SK-N-MC (cell line): Measurements from ENCODE around the gene TPT1.

Experiments
- DNase-seq: peaks from one replicate; pipeline ENCODE4 v3.0.0-alpha.2; 2011; ENCODE audit warnings: low read depth, low spot score
- H3K27ac ChIP-seq: fragments of 200-600 bp; sonication (generic); 2 replicates; pipeline ENCODE4 v1.5.1; 2016; ENCODE audit warnings: mixed run types
- H3K36me3 ChIP-seq: fragments of 200-600 bp; sonication (generic); 2 replicates; pipeline ENCODE4 v1.6.1; 2017; ENCODE audit warnings: antibody characterized with exemption, low read length, mixed read lengths; ENCODE audit not compliant: insufficient read depth
- H3K4me3 ChIP-seq: fragments of 200-600 bp; sonication (generic); 2 replicates; pipeline ENCODE4 v1.5.1; 2016
- H3K9ac ChIP-seq: fragments of 200-600 bp; sonication (generic); 2 replicates; pipeline ENCODE4 v1.8.0; 2017; ENCODE audit warnings: mixed run types, mixed read lengths; ENCODE audit not compliant: insufficient read length
- H3K9me3 ChIP-seq: fragments of 200-600 bp; sonication (generic); 2 replicates; pipeline ENCODE4 v1.6.1; 2017; ENCODE audit warnings: low read depth, mild to moderate bottlenecking, antibody characterized with exemption, low read length, moderate library complexity, mixed read lengths
- EZH2 ChIP-seq: fragments of 200-600 bp; sonication (generic); IDR thresholded peaks from one replicate; pipeline ENCODE4 v1.6.1; 2017; ENCODE audit warnings: antibody characterized with exemption
- FOXP2 ChIP-seq: optimal IDR thresholded peaks from 2 replicates; pipeline ENCODE3; 2011; ENCODE audit warnings: mild to moderate bottlenecking, moderate library complexity; ENCODE audit not compliant: insufficient read depth; ENCODE audit errors: extremely low read length, control extremely low read depth
- POLR2AphosphoS5 ChIP-seq: IDR thresholded peaks from 2 replicates; pipeline ENCODE4 v1.6.1; 2012; ENCODE audit warnings: mild to moderate bottlenecking, low read depth, low read length, borderline replicate concordance

The TPT1 gene

GRCh38 chr13:45327253-45327955 is 13.6 kb downstream of the TPT1 start:
- no peaks in the 10 kb centered on the region for H3K36me3 ChIP-seq
- no peak overlapping the region for H3K4me3 ChIP-seq
- H3K9me3 ChIP-seq: no peaks in the 10 kb centered on the region
- DNase-seq: no peak
- 0 out of 2 replicates have a peak overlapping the region, but pooled peaks have one; percentile 47 for H3K27ac ChIP-seq
- H3K9ac ChIP-seq: no peak overlapping the region
- TF ChIP-seq FOXP2 (no peak), POLR2AphosphoS5 (0 out of 2 replicates have a peak, but pooled peaks have one; percentile 17), EZH2 (no peak)

- H3K4me3 ChIP-seq: no peak overlapping the region
- no peaks in the 10 kb centered on the region for H3K36me3 ChIP-seq
- peak overlapping the region; percentile 21; the same call in 1 of the 2 replicates for H3K27ac ChIP-seq
- H3K9ac ChIP-seq: no peak overlapping the region
- H3K9me3 ChIP-seq: no peaks in the 10 kb centered on the region
- TF ChIP-seq EZH2 (no peak), POLR2AphosphoS5 (no peak; the same call in 1 of the 2 replicates), FOXP2 (no peak)
- no peak for DNase-seq
These were observed 15.2 kb downstream of the TPT1 start for GRCh38 chr13:45325806-45326205.

- Histone ChIP-seq H3K27ac (peak overlapping the region; percentile 56), H3K9ac (no peak overlapping the region), H3K4me3 (no peak overlapping the region), H3K9me3 (no peaks in the 10 kb centered on the region), H3K36me3 (no peaks in the 10 kb centered on the region)
- TF ChIP-seq FOXP2 (no peak), POLR2AphosphoS5 (no peak), EZH2 (no peak)
- DNase-seq: no peak
These were observed 19.9 kb downstream of the TPT1 start for GRCh38 chr13:45320876-45321629.

GRCh38 chr13:45316996-45317395 is 24.0 kb downstream of the TPT1 start:
- TF ChIP-seq POLR2AphosphoS5 (no peak), FOXP2 (no peak), EZH2 (no peak)
- Histone ChIP-seq H3K27ac (0 out of 2 replicates have a peak overlapping the region, but pooled peaks have one; percentile 54), H3K4me3 (no peak overlapping the region), H3K9ac (no peak overlapping the region), H3K36me3 (no peaks in the 10 kb centered on the region), H3K9me3 (no peaks in the 10 kb centered on the region)
- DNase-seq: no peak

- TF ChIP-seq FOXP2: no peak
- no peak for TF ChIP-seq POLR2AphosphoS5
- TF ChIP-seq EZH2: no peak
- no peaks in the 10 kb centered on the region for H3K9me3 ChIP-seq
- H3K4me3 ChIP-seq: no peak overlapping the region
- H3K27ac ChIP-seq: 0 out of 2 replicates have a peak overlapping the region, but pooled peaks have one; percentile 54
- H3K36me3 ChIP-seq: no peaks in the 10 kb centered on the region
- no peak overlapping the region for H3K9ac ChIP-seq
- no peak for DNase-seq
These were observed 24.6 kb downstream of the TPT1 start for GRCh38 chr13:45316338-45316737.

GRCh38 chr13:45315520-45316167 is 25.3 kb downstream of the TPT1 start:
- H3K4me3 ChIP-seq: no peak overlapping the region
- H3K9me3 ChIP-seq: no peaks in the 10 kb centered on the region
- no peak overlapping the region for H3K27ac ChIP-seq
- no peaks in the 10 kb centered on the region for H3K36me3 ChIP-seq
- no peak overlapping the region for H3K9ac ChIP-seq
- TF ChIP-seq FOXP2 (no peak), POLR2AphosphoS5 (no peak), EZH2 (no peak)
- DNase-seq: no peak

GRCh38 chr13:45314822-45315221 is 26.2 kb downstream of the TPT1 start:
- Histone ChIP-seq H3K4me3 (no peak overlapping the region), H3K27ac (no peak overlapping the region), H3K36me3 (no peaks in the 10 kb centered on the region), H3K9me3 (no peaks in the 10 kb centered on the region), H3K9ac (no peak overlapping the region)
- TF ChIP-seq POLR2AphosphoS5 (no peak), FOXP2 (no peak), EZH2 (no peak)
- DNase-seq: no peak
